Measurements from ENCODE around the gene ITGB4. TPM values are rescaled to one million over a fixed set of nuclear protein-coding genes. Genes with fewer than 3 reads are reported as not detected.

The ITGB4 gene
- total RNA-seq, 2 experiments from 2014 or later = 0.81 to 1.3 TPM

DNA sequence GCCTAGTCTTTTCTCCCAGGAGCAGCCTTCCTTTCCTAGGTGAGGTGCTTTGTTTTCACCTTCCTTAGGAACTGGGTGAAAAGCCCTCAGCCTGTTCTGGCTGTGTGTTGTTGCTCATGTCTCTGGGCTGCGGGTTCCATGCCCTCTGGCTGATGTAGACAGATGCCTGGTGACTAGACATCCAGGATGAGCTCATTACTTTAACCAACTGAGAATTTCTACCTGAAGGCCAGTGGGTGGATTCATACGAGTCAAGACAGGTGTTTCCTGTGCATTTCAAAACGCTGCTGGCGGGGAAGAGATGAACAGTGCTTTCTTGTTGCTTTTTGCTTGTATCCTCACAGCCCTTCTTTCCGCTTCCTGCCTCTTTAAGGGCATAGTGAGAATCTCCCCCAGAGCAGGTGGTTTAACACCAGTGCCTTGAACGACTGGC is 31.8 kb upstream of the ITGB4 start:
- Mint-ChIP-seq H3K4me1 (ENCODE audit: low read depth) (peaks cover 60% of the 10 kb centered on the region), H3K9me3 (no peaks in the 10 kb centered on the region), H3K27ac (peak overlapping the region; percentile 93), H3K36me3 (ENCODE audit: low read depth) (peaks cover 67% of the 10 kb centered on the region), H3K4me3 (peak overlapping the region; percentile 71), H3K27me3 (no peaks in the 10 kb centered on the region)
- Histone ChIP-seq H3K4me1 (ENCODE audit: insufficient read depth, low read length) (peaks cover 41% of the 10 kb centered on the region), H3K36me3 (ENCODE audit: insufficient read depth, low read length) (peaks cover 58% of the 10 kb centered on the region), H3K4me3 (ENCODE audit: low read length) (no peak overlapping the region), H3K27ac (ENCODE audit: low read depth in 1 of 2, low read length in 2 of 2) (peak overlapping the region; percentile 50 to 90), H3K9me3 (ENCODE audit: control insufficient read depth in 1 of 2, insufficient read depth in 1 of 2, low read length in 2 of 2) (no peaks in the 10 kb centered on the region), H3K27me3 (ENCODE audit: control insufficient read depth in 1 of 2, insufficient read depth in 2 of 2, low read length in 2 of 2) (no peaks in the 10 kb centered on the region)
- intact Hi-C loops (cut with DNase I, micrococcal nuclease) = loop anchor here in 1 of 2 experiments (1.0 kb wide), 1 partner anchor 14 kb away; no protein-coding TSS in a partner anchor
- TF ChIP-seq, protein P1, sequence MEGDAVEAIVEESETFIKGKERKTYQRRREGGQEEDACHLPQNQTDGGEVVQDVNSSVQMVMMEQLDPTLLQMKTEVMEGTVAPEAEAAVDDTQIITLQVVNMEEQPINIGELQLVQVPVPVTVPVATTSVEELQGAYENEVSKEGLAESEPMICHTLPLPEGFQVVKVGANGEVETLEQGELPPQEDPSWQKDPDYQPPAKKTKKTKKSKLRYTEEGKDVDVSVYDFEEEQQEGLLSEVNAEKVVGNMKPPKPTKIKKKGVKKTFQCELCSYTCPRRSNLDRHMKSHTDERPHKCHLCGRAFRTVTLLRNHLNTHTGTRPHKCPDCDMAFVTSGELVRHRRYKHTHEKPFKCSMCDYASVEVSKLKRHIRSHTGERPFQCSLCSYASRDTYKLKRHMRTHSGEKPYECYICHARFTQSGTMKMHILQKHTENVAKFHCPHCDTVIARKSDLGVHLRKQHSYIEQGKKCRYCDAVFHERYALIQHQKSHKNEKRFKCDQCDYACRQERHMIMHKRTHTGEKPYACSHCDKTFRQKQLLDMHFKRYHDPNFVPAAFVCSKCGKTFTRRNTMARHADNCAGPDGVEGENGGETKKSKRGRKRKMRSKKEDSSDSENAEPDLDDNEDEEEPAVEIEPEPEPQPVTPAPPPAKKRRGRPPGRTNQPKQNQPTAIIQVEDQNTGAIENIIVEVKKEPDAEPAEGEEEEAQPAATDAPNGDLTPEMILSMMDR (IDR thresholded peaks at IDR 0.05) = no peak
- CTCF ChIA-PET = interaction anchor here (2.8 kb wide), 1 partner anchor 15 kb away, joined by 7 read pairs; no protein-coding TSS in a partner anchor
- POLR2A ChIA-PET = interaction anchor here (0.7 to 1.0 kb wide), 3 partner anchors 22 to 87 kb away, joined by 3 to 7 read pairs (median 3); partner anchors contain the start of genes ITGB4, RECQL5 and SAP30BP
- DNase-seq (peak; percentile 21 to 77 (median 45)), ATAC-seq (ENCODE audit: poor library complexity) (peak; percentile 93)

DNA sequence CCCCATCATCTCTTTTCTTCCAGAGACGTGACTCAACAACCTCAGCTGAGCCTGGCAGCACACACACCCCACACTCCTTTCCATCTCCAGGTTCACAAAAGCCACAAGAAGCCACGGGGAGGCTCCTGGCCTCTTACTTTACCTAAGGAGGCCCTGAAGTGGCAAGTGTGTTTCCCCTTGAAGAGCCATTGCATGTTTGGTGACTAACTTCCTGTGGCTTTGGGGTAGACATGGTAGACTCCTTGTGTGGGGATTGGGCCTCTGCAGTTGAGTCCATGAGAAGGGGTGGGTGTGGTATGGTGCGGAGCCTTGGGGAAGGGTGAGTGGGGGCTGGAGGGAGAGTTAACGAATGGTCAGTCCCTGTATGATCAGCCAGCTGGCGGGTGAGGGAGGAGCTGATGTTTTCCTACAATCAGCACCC is 29.9 kb upstream of the ITGB4 start:
- Histone ChIP-seq H3K36me3 (ENCODE audit: insufficient read depth, low read length) (peaks cover 66% of the 10 kb centered on the region), H3K27me3 (ENCODE audit: control insufficient read depth in 1 of 2, insufficient read depth in 2 of 2, low read length in 2 of 2) (no peaks in the 10 kb centered on the region), H3K4me3 (ENCODE audit: low read length) (no peak overlapping the region), H3K9me3 (ENCODE audit: control insufficient read depth in 1 of 2, insufficient read depth in 1 of 2, low read length in 2 of 2) (no peaks in the 10 kb centered on the region), H3K4me1 (ENCODE audit: insufficient read depth, low read length) (peaks cover 41% of the 10 kb centered on the region), H3K27ac (ENCODE audit: low read depth in 1 of 2, low read length in 2 of 2) (no peak overlapping the region)
- Mint-ChIP-seq H3K27ac (peak overlapping the region; percentile 69), H3K36me3 (ENCODE audit: low read depth) (peaks cover 71% of the 10 kb centered on the region), H3K27me3 (no peaks in the 10 kb centered on the region), H3K9me3 (no peaks in the 10 kb centered on the region), H3K4me3 (no peak overlapping the region), H3K4me1 (ENCODE audit: low read depth) (peaks cover 50% of the 10 kb centered on the region)
- no peak for ATAC-seq (ENCODE audit: poor library complexity)
- DNase-seq = peak in 2 of 14 experiments; percentile 10 to 34
- TF ChIP-seq, protein P1 (IDR thresholded peaks at IDR 0.05) = no peak
- CTCF ChIA-PET = interaction anchor here (0.7 to 1.6 kb wide), 2 partner anchors 58 to 59 kb away, joined by 3 to 4 read pairs; partner anchors contain the start of gene SMIM5
- intact Hi-C loops (cut with DNase I, micrococcal nuclease) = no loop called here
- POLR2A ChIA-PET = interaction anchor here (0.6 kb wide), 1 partner anchor 187 kb away, joined by 3 read pairs; the partner anchor contains the start of gene TRIM47

DNA sequence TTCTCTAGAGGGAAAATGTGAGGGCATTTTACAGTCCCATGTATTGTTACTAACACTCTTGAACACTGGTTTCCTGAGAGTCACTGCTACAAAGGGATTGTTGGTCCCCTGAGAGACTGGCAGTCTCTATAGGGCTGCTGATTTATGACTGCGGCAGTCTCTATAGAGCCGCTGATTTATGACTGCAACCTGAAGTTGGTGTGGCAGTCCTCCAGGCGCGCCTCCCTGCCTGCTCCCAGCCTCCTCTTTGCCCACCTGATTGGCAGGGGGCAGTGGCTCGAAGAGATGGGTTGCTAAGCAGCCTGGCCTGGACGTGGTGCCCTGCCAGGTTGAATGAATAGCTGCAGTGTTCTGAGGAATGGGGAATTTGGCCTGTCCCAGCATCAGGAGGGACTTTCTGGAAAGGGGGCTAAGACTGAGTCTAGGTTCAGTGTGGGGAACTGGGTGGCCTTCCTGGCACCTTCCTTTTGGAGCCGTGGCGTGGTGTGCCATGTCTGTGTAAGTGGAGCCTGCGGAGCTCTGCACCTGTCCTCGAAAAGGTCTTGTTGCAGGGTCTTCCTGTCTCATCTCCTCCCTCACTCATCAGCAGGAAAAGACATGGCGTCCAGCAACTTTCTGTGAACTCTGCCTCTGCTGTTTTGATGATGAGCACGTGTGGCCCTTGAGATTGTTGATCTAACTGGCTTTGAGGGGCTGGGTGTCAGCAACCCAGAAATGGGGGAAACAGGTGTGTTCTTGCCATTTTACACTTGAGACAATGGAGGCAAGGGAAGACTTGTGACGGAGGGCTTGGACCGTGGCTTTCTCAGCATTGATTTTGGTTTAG is 29.2 kb upstream of the ITGB4 start:
- intact Hi-C loops (cut with DNase I, micrococcal nuclease) = no loop called here
- peaks cover 67% of the 10 kb centered on the region for H3K36me3 ChIP-seq (ENCODE audit: insufficient read depth, low read length)
- no peak overlapping the region for H3K4me3 Mint-ChIP-seq

More for the DNA sequence above, 29.2 kb upstream of the ITGB4 start:
- Histone ChIP-seq H3K9me3 (ENCODE audit: control insufficient read depth in 1 of 2, insufficient read depth in 1 of 2, low read length in 2 of 2) (no peaks in the 10 kb centered on the region), H3K4me1 (ENCODE audit: insufficient read depth, low read length) (peaks cover 41% of the 10 kb centered on the region), H3K4me3 (ENCODE audit: low read length) (no peak overlapping the region), H3K27ac (ENCODE audit: low read depth in 1 of 2, low read length in 2 of 2) (no peak overlapping the region), H3K27me3 (ENCODE audit: control insufficient read depth in 1 of 2, insufficient read depth in 2 of 2, low read length in 2 of 2) (no peaks in the 10 kb centered on the region)
- Mint-ChIP-seq H3K4me1 (ENCODE audit: low read depth) (peaks cover 44% of the 10 kb centered on the region), H3K9me3 (no peaks in the 10 kb centered on the region), H3K36me3 (ENCODE audit: low read depth) (peaks cover 73% of the 10 kb centered on the region), H3K27me3 (no peaks in the 10 kb centered on the region), H3K27ac (peak overlapping the region; percentile 69)
- DNase-seq (no peak), ATAC-seq (ENCODE audit: poor library complexity) (no peak)
- TF ChIP-seq, protein P1 (IDR thresholded peaks at IDR 0.05) = no peak
- POLR2A ChIA-PET = no interaction called here
- CTCF ChIA-PET = interaction anchor here (1.6 kb wide), 1 partner anchor 59 kb away, joined by 4 read pairs; the partner anchor contains the start of gene SMIM5

Measured in CD4-positive, alpha-beta T cell (primary cell).